Neuronal stem cell (in vitro differentiated cells): ENCODE data around the gene PTPRU.
"Not testable (repeated sequence)": the region's sequence is repeated elsewhere in the genome, so short reads cannot be mapped to it uniquely, and the experiment has no call there.

Experiments
- DNase-seq: peaks from one replicate; pipeline ENCODE4 v3.0.0-alpha.2; 2013; ENCODE audit warnings: low spot score
- H2AFZ ChIP-seq: one replicate; pipeline ENCODE4 v1.6.1; 2013; ENCODE audit warnings: mild to moderate bottlenecking, low read length, inconsistent platforms
- H2AK5ac ChIP-seq: 2 replicates; pipeline ENCODE4 v1.6.1; 2013; ENCODE audit warnings: low read depth, mild to moderate bottlenecking, inconsistent platforms, low read length, moderate library complexity, mixed read lengths
- H2BK120ac ChIP-seq: 2 replicates; pipeline ENCODE4 v1.6.1; 2013; ENCODE audit warnings: low read depth, mild to moderate bottlenecking, inconsistent platforms, low read length, moderate library complexity, mixed read lengths
- H2BK12ac ChIP-seq: one replicate; pipeline ENCODE4 v1.6.1; 2013; ENCODE audit warnings: low read length, inconsistent platforms
- H2BK15ac ChIP-seq: 2 replicates; pipeline ENCODE4 v1.6.1; 2013; ENCODE audit warnings: mild to moderate bottlenecking, low read length, inconsistent platforms, mixed read lengths
- H2BK5ac ChIP-seq: one replicate; pipeline ENCODE4 v1.6.1; 2013; ENCODE audit warnings: inconsistent platforms, mild to moderate bottlenecking, low read length, moderate library complexity
- H3K14ac ChIP-seq: one replicate; pipeline ENCODE4 v1.6.1; 2013; ENCODE audit warnings: low read length, inconsistent platforms
- H3K18ac ChIP-seq: 2 replicates; pipeline ENCODE4 v1.6.1; 2013; ENCODE audit warnings: low read length, inconsistent platforms
- H3K23ac ChIP-seq: 2 replicates; pipeline ENCODE4 v1.6.1; 2013; ENCODE audit warnings: low read depth, mild to moderate bottlenecking, mixed read lengths, low read length, inconsistent platforms; ENCODE audit not compliant: poor library complexity
- H3K27ac ChIP-seq: replicated peaks from 3 replicates; pipeline ENCODE4 v1.5.1; 2013; ENCODE audit warnings: low read length, inconsistent platforms
- H3K27me3 ChIP-seq, 3 experiments: 2 replicates each; pipeline ENCODE4 v1.6.1; 2013; ENCODE audit warnings: low read length in 3 of 3, mild to moderate bottlenecking in 2 of 3, inconsistent platforms in 1 of 3, low read depth in 1 of 3, mixed read lengths in 1 of 3, moderate library complexity in 1 of 3; ENCODE audit not compliant: control insufficient read depth in 3 of 3, insufficient read depth in 3 of 3
- H3K36me3 ChIP-seq, 2 donors: replicated peaks in 1 of 2; 2 replicates each; pipeline ENCODE4 v1.6.1; 2013; ENCODE audit warnings: low read length in 2 of 2; ENCODE audit not compliant: control insufficient read depth in 2 of 2, insufficient read depth in 2 of 2
- H3K4ac ChIP-seq: 2 replicates; pipeline ENCODE4 v1.6.1; 2013; ENCODE audit warnings: inconsistent platforms, mild to moderate bottlenecking, low read length, moderate library complexity
- H3K4me1 ChIP-seq, 2 donors: 1 replicate in 1 of 2; 2 replicates in 1 of 2; pipeline ENCODE4 v1.6.1; 2013; ENCODE audit warnings: low read length in 2 of 2, low read depth in 1 of 2; ENCODE audit not compliant: control insufficient read depth in 2 of 2, insufficient read depth in 1 of 2
- H3K4me2 ChIP-seq: one replicate; pipeline ENCODE4 v1.6.1; 2013; ENCODE audit warnings: mild to moderate bottlenecking, low read length, inconsistent platforms; ENCODE audit not compliant: insufficient read depth, poor library complexity, severe bottlenecking
- H3K4me3 ChIP-seq, 2 donors: 2 replicates each; pipeline ENCODE4 v1.5.1; 2013; ENCODE audit warnings: low read length in 2 of 2, mild to moderate bottlenecking in 2 of 2, inconsistent platforms in 1 of 2, moderate library complexity in 1 of 2
- H3K79me1 ChIP-seq: one replicate; pipeline ENCODE4 v1.6.1; 2013; ENCODE audit warnings: low read depth, mild to moderate bottlenecking, inconsistent platforms, low read length, moderate library complexity
- H3K9ac ChIP-seq: one replicate; pipeline ENCODE4 v1.6.1; 2013; ENCODE audit warnings: mild to moderate bottlenecking, low read depth, low read length, inconsistent platforms; ENCODE audit not compliant: poor library complexity
- H3K9me3 ChIP-seq, 2 donors: replicated peaks in 1 of 2; 2 replicates each; pipeline versions ENCODE3 to v1.6.1; 2013; ENCODE audit warnings: low read length in 2 of 2, mild to moderate bottlenecking in 2 of 2, inconsistent platforms in 1 of 2, low read depth in 1 of 2, mixed read lengths in 1 of 2, moderate library complexity in 1 of 2; ENCODE audit not compliant: control insufficient read depth in 2 of 2, insufficient read depth in 1 of 2
- H4K8ac ChIP-seq: one replicate; pipeline ENCODE4 v1.6.1; 2013; ENCODE audit warnings: low read depth, mild to moderate bottlenecking, inconsistent platforms, low read length, moderate library complexity
- H4K91ac ChIP-seq: one replicate; pipeline ENCODE4 v1.6.1; 2013; ENCODE audit warnings: low read length, low read depth, mild to moderate bottlenecking, inconsistent platforms; ENCODE audit not compliant: poor library complexity
- WGBS, 2 donors: extraction: QIAGEN DNeasy Blood & Tissue Kit; methylation state at CpG; one replicate each; pipeline ENCODE4 v1.1.7; 2013; ENCODE audit warnings: missing lambda C conversion rate in 2 of 2, mixed read lengths in 1 of 2; ENCODE audit not compliant: insufficient read length in 2 of 2, insufficient replicate concordance in 1 of 2; ENCODE audit errors: extremely low coverage in 2 of 2; 5-methylcytosine and 5-hydroxymethylcytosine counted together

Gene PTPRU

DNA sequence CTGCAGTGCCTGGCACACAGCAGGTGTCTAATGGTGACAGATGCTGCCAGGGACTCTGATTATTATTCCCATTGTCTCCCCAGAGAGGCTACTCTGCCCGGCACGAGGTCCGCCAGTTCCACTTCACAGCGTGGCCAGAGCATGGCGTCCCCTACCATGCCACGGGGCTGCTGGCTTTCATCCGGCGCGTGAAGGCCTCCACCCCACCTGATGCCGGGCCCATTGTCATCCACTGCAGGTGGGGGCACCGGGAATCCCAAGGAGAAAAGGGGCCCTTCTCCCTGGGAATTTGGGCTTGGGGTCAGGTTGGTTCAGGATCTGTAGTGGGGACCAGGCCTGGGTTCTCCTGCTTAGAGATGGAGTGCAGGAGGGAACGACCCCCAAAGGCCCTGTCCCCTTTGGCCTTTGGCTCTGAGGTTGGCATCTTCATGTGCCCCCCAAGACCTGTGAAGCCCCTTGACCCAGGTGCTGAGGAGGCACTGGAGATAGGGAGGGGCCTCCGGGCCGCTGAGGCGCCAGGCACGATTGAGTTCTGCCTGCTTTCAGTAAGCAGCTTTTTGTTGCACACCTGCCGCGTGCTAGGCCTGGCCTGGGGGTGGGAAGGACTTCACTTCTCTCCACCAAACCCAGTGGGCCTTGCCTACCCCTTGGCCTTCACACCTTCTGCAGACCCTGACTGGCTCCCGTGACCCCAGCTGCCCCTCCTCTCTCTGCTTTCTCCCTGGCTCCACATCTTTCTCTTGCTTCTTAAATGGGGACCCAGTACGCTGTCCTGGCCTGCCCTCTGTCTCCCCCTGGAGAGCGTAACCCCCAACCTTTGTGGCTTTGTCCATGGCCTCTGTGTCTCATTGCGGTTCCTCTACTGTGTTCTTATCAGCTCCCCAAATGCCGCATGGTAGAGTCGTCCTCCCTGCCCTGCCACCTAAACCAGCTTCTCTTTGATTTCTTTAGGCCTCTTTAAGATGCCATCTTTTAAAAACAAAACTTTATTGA, 76.4 kb downstream of the PTPRU start:
- Histone ChIP-seq H2BK120ac (no peak overlapping the region), H3K18ac (peak overlapping the region; percentile 78), H2AFZ (no peak overlapping the region), H2BK12ac (no peak overlapping the region), H3K79me1 (no peaks in the 10 kb centered on the region), H3K27ac (no peak overlapping the region), H3K9ac (peak overlapping the region; percentile 24), H2BK15ac (no peak overlapping the region), H3K9me3 (no peaks in the 10 kb centered on the region), H2BK5ac (no peak overlapping the region), H3K4me1 (peaks cover 0 to 3% of the 10 kb centered on the region in 2 donors), H3K36me3 (peaks cover 0 to 15% of the 10 kb centered on the region in 2 donors), H3K4me3 (no peak overlapping the region), H2AK5ac (no peak overlapping the region), H3K27me3 (no peaks in the 10 kb centered on the region), H4K91ac (no peak overlapping the region), H3K23ac (no peak overlapping the region), H3K4me2 (no peak overlapping the region), H4K8ac (no peak overlapping the region), H3K14ac (no peak overlapping the region), H3K4ac (no peak overlapping the region)
- DNase-seq: no peak
- no CpG with 5 or more reads among the region's 24 CpGs for WGBS, 2 donors

DNA sequence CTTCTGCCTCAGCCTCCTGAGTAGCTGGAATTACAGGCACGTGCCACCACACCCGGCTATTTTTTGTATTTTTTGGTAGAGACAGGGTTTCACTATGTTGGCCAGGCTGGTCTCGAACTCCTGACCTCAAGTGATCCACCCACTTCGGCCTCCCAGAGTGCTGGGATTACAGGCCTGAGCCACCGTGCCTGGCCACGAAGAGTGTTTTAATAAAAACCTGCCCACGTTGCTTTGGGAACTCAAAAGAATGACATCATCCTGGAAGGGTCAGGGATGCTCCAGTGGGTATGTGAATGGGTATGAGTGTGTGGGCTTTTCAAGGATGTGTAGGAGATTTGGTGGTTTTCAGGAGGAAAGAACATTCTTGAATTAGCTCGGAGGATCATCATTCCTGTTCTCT, 78.4 kb downstream of the PTPRU start:
- not testable (repeated sequence) for H2BK12ac ChIP-seq, H3K4me2 ChIP-seq, H3K18ac ChIP-seq, H3K79me1 ChIP-seq, H2AK5ac ChIP-seq, H3K4ac ChIP-seq, H3K9me3 ChIP-seq, H3K4me1 ChIP-seq, H3K27me3 ChIP-seq, DNase-seq, H3K23ac ChIP-seq, H2AFZ ChIP-seq, H4K91ac ChIP-seq, H3K4me3 ChIP-seq, H2BK15ac ChIP-seq, H3K27ac ChIP-seq, H2BK5ac ChIP-seq, H3K14ac ChIP-seq, H4K8ac ChIP-seq, H2BK120ac ChIP-seq, H3K9ac ChIP-seq
- WGBS, 2 donors: no CpG with 5 or more reads among the region's 8 CpGs
- peaks cover 0 to 15% of the 10 kb centered on the region in 2 donors for H3K36me3 ChIP-seq

GRCh38 chr1:29315262-29315661, 78.9 kb downstream of the PTPRU start:
- Histone ChIP-seq H3K18ac (no peak overlapping the region), H2BK120ac (no peak overlapping the region), H2BK12ac (no peak overlapping the region), H3K27ac (no peak overlapping the region), H2AK5ac (no peak overlapping the region), H3K23ac (no peak overlapping the region), H3K9me3 (no peaks in the 10 kb centered on the region), H2BK5ac (no peak overlapping the region), H2BK15ac (no peak overlapping the region), H3K79me1 (no peaks in the 10 kb centered on the region), H3K4ac (no peak overlapping the region), H4K91ac (no peak overlapping the region), H3K4me3 (no peak overlapping the region), H3K4me1 (peaks cover 0 to 3% of the 10 kb centered on the region in 2 donors), H3K14ac (no peak overlapping the region), H4K8ac (no peak overlapping the region), H3K27me3 (no peaks in the 10 kb centered on the region), H3K9ac (peak overlapping the region; percentile 65), H3K36me3 (peaks cover 0 to 15% of the 10 kb centered on the region in 2 donors), H3K4me2 (no peak overlapping the region), H2AFZ (no peak overlapping the region)
- no CpG with 5 or more reads among the region's 15 CpGs for WGBS, 2 donors
- DNase-seq: no peak

- Histone ChIP-seq H3K27me3 (no peaks in the 10 kb centered on the region), H3K79me1 (no peaks in the 10 kb centered on the region), H4K91ac (no peak overlapping the region), H3K4me3 (no peak overlapping the region), H2AFZ (no peak overlapping the region), H3K4ac (no peak overlapping the region), H2BK12ac (no peak overlapping the region), H2BK120ac (no peak overlapping the region), H3K9ac (no peak overlapping the region), H2BK15ac (no peak overlapping the region), H3K23ac (no peak overlapping the region), H3K14ac (no peak overlapping the region), H2BK5ac (no peak overlapping the region), H4K8ac (no peak overlapping the region), H3K36me3 (peaks cover 0 to 15% of the 10 kb centered on the region in 2 donors), H3K18ac (no peak overlapping the region), H3K27ac (no peak overlapping the region), H3K4me2 (no peak overlapping the region), H3K4me1 (peaks cover 0 to 3% of the 10 kb centered on the region in 2 donors), H2AK5ac (no peak overlapping the region), H3K9me3 (no peaks in the 10 kb centered on the region)
- no CpG with 5 or more reads among the region's 4 CpGs for WGBS, 2 donors
- DNase-seq: no peak
Measured at GRCh38 chr1:29315876-29316275, 79.6 kb downstream of the PTPRU start.
